ENCODE measurements around the gene RAB3A.
"Not testable (repeated sequence)": the region's sequence is repeated elsewhere in the genome, so short reads cannot be mapped to it uniquely, and the experiment has no call there.

DNA sequence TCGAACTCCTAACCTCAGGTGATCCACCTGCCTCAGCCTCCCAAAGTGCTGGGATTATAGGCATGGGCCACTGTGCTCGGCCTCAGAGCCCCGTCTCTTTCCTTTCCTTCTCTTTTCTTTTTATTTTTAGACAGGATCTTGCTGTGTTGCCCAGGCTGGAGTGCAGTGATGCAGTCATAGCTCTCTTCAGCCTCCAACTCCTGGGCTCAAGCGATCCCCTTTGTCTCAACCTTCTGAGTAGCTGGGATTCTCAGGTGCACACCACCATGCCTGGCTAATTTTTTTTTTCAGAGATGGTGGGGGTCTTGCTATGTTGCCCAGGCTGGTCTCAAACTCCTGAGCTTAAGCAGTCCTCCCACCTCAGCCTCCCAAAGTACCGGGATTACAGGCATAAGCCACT lies 6.1 kb upstream of the RAB3A start:
- not testable (repeated sequence) for TF ChIP-seq EZH2phosphoT487 (IDR thresholded peaks at IDR 0.05; ENCODE audit: low read depth)
- TF ChIP-seq, protein P1, sequence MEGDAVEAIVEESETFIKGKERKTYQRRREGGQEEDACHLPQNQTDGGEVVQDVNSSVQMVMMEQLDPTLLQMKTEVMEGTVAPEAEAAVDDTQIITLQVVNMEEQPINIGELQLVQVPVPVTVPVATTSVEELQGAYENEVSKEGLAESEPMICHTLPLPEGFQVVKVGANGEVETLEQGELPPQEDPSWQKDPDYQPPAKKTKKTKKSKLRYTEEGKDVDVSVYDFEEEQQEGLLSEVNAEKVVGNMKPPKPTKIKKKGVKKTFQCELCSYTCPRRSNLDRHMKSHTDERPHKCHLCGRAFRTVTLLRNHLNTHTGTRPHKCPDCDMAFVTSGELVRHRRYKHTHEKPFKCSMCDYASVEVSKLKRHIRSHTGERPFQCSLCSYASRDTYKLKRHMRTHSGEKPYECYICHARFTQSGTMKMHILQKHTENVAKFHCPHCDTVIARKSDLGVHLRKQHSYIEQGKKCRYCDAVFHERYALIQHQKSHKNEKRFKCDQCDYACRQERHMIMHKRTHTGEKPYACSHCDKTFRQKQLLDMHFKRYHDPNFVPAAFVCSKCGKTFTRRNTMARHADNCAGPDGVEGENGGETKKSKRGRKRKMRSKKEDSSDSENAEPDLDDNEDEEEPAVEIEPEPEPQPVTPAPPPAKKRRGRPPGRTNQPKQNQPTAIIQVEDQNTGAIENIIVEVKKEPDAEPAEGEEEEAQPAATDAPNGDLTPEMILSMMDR (IDR thresholded peaks at IDR 0.05; ENCODE audit: low read depth, low read length) = not testable (repeated sequence)
